GM18858 (cell line): ENCODE measurements around the gene ZNF428.

Source experiments
- ATAC-seq: cut with Tn5 transposase; IDR thresholded peaks from one replicate; pipeline ENCODE4 v1.9.1; 2021; ENCODE audit not compliant: unreplicated experiment

ZNF428 gene

GRCh38 chr19:43564800-43565199 is 54.6 kb downstream of the ZNF428 start:
- no peak for ATAC-seq

- no peak for ATAC-seq
These were observed 55.5 kb downstream of the ZNF428 start for GRCh38 chr19:43563816-43564457.

- ATAC-seq: peak; percentile 73
These were observed 56.7 kb downstream of the ZNF428 start for GRCh38 chr19:43562698-43563241.

DNA sequence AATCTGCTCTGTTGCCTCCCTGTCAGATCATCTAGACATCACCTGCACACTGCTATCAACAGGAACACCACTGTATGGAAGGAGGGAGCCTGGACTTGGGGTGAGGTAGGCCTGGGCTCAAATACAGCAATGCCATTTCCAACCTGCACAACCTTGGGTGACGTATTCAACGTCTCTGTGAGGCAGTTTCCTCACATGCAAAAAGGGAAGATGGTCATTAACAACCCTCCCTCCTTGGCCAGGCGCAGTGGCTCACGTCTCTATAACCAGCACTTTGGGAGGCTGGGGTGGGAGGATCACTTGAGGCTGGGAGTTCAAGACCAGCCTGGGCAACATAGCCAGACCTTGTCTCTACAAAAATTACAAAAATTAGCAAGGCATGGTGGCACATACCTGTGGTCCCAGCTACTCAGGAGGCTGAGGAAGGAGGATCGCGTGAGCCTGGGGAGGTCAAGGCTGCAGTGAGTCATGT is 57.2 kb downstream of the ZNF428 start:
- ATAC-seq: no peak

DNA sequence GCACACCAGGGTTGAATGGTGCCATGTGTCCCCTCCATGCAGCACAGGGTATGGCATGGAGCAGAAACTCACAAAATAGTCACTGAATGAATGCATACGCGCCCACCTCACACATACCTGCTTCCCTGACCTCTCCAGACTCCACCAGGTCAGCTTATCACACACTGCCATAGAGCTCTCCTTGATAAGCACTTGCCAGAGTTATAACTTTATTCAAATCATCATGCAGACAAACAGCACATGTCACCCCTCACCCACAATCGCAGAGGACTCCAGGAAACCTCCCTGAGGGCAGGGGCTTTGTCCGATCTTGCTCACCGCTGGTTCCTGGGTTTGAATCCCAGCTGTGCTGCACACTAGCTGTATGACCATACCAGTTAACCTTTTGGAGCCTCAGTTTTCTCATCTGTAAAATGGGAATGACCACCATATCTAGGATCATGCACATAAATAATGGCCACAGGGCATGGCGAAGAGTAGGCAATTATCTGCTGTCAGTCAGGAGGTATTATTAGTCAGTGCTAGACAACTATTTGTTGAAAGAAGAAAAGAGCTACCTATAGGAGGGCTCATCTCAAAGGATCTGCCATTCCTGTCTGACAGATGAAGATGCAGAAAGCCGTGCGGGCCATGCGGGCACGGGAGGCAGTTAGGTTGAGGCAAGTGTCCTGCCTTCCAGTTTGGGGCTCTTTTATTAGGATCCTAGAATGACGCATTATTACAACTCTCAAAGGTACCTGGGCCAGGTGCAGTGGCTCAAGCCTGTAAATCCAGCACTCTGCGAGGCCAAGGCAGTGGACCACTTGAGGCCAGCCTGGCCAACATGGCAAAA is 58.1 kb downstream of the ZNF428 start:
- no peak for ATAC-seq

DNA sequence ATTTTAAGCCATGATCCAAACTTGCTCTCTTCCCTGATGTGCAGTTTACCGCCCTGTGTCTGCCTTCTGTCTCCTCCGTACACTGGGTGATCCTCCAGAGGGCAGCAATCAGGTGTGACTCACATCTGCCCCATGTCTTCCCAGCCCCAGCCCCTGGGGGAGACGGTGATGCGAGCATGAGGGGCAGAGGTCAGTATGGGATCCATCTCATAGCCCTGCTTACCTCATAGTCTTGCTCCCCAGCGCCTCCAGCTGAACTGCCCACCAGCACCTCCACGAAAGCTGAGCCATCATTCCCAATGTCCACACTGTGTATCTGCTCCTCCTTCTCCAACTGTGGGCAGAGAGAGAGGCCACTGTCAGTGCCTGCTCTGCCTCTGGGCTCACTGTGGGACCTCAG is 58.7 kb downstream of the ZNF428 start:
- no peak for ATAC-seq
